Measurements from ENCODE around the gene ARL14. TPM values are rescaled to one million over a fixed set of nuclear protein-coding genes. Genes with fewer than 3 reads are reported as not detected.

ARL14 gene
- total and polyA plus RNA-seq, 8 donors: 0.75 to 5.8 (median 2.4) TPM

DNA sequence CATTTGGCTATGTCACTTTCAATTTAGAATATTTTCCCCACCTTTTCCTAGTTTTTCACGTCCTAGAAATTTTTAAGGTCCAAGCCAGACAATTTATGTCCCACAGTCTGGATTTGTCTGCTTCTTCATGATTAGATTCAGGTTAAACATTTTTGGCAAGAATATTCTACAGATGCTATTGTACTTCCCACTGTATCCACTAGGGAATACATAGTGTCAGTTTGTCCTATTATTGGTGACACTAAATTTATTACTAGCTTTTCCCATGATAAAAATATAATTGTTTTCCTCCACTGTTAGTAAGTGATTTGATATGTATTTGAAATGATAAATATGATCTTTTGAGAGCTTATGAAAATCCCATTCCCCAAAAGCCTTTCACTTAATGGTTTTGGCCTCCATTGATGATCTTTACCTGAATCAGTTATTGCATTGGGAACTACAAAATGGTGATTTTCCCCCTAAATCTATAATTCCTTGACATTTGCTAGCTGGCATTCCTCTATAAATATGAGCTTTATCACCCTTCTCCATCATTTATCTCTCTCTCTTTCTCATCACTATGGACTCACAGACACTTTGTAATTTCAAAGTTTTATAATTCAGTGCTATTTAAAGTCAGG is 8.3 kb downstream of the ARL14 start:
- Histone ChIP-seq H3K4me1 (no peaks in the 10 kb centered on the region), H3K27me3 (no peaks in the 10 kb centered on the region), H3K4me3 (no peak overlapping the region), H3K27ac (no peak overlapping the region), H3K36me3 (no peaks in the 10 kb centered on the region), H3K9me3 (no peaks in the 10 kb centered on the region)
- ATAC-seq (peak in 1 of 4 donors; percentile 59), DNase-seq (no peak), FAIRE-seq (no peak)
- 55 to 64% methylated on average over 1 of the region's 1 CpG for WGBS, 2 donors
- TF ChIP-seq, protein P1, sequence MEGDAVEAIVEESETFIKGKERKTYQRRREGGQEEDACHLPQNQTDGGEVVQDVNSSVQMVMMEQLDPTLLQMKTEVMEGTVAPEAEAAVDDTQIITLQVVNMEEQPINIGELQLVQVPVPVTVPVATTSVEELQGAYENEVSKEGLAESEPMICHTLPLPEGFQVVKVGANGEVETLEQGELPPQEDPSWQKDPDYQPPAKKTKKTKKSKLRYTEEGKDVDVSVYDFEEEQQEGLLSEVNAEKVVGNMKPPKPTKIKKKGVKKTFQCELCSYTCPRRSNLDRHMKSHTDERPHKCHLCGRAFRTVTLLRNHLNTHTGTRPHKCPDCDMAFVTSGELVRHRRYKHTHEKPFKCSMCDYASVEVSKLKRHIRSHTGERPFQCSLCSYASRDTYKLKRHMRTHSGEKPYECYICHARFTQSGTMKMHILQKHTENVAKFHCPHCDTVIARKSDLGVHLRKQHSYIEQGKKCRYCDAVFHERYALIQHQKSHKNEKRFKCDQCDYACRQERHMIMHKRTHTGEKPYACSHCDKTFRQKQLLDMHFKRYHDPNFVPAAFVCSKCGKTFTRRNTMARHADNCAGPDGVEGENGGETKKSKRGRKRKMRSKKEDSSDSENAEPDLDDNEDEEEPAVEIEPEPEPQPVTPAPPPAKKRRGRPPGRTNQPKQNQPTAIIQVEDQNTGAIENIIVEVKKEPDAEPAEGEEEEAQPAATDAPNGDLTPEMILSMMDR (IDR thresholded peaks at IDR 0.05): peak in 3 of 4 donors; percentile 19 to 34 (median 31)
- intact Hi-C loops (cut with DNase I): no loop called here

DNA sequence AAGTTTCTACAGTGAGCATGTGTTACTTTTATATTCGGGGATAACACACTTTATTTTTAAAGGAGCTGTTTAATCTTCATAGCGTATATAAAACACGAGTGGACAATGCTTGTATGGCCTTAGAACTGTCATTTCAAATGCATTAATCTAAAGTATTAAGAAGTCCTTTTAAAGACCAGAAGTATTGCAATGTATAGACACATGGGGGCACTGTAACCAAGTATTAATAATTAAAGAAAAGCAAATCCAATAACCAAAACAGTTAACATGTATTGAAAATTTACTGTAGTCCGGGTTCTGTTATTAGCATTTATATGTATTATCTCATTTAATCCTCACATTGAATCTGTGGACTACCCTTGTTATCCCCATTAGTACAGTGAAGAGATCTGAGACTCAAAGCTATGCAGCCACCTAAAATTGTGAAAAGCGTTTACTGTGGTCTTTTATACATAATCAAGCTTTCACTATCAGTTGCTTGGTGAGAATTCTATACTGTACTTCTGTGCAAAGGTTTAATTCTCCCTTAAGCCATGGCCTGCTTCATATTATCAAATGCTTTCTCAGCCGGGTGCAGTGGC is 10.1 kb downstream of the ARL14 start:
- DNase-seq (no peak), ATAC-seq (peak in 3 of 4 donors; percentile 57 to 75 (median 63)), FAIRE-seq (no peak)
- TF ChIP-seq, protein P1 (IDR thresholded peaks at IDR 0.05): peak in 2 of 4 donors; percentile 14 to 19
- intact Hi-C loops (cut with DNase I): no loop called here
- Histone ChIP-seq H3K36me3 (no peaks in the 10 kb centered on the region), H3K4me3 (no peak overlapping the region), H3K9me3 (no peaks in the 10 kb centered on the region), H3K4me1 (no peaks in the 10 kb centered on the region), H3K27me3 (no peaks in the 10 kb centered on the region), H3K27ac (no peak overlapping the region)
- WGBS, 2 donors: 41 to 43% methylated on average over 6 of the region's 6 CpGs

DNA sequence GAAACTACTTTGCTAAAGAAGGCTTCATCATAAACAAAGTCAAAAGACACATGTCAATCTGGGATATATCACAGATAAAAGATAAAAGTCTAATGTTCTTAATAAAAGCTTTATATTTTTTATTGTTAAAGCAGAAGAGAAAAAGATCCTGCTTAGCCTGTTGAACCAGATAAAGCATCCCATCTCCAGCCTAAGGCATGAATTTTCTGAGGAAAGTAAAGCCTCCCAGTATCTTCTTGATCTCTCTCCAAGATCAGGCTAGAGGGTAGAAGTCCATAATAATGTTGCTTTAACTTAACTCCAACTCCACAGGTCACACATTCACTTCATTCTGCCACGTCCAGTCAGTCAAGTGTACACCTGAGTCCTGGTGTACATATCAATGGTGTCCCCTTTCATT is 14.2 kb downstream of the ARL14 start:
- FAIRE-seq (no peak), ATAC-seq (no peak)

DNA sequence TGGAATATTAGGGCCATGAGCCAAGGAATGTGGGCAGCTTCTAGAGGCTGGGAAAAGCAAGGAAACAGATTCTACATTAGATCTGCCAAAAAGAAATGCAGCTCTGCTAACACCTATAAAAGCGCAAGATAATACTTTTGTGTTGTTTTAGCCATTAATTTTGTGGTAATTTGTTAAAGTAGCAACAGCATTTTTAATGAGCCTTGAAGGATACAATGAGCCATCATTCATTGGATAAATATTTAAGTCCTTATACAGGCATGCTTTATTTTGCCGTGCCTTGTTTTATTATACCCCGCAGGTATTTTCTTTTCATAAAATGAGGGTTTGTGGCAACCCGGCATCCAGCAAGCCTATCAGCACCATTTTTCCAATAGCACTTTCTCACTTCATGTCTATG is 15.0 kb downstream of the ARL14 start:
- Histone ChIP-seq H3K9me3 (no peaks in the 10 kb centered on the region), H3K27ac (no peak overlapping the region), H3K4me3 (no peak overlapping the region), H3K4me1 (no peaks in the 10 kb centered on the region), H3K27me3 (no peaks in the 10 kb centered on the region), H3K36me3 (no peaks in the 10 kb centered on the region)
- TF ChIP-seq, protein P1 (IDR thresholded peaks at IDR 0.05): no peak
- no peak for ATAC-seq
- intact Hi-C loops (cut with DNase I): no loop called here
- DNase-seq: no peak
- 97 to 100% methylated on average over 4 of the region's 4 CpGs for WGBS, 2 donors
- no peak for FAIRE-seq

More for the DNA sequence above, 14.2 kb downstream of the ARL14 start:
- DNase-seq: no peak
- Histone ChIP-seq H3K36me3 (no peaks in the 10 kb centered on the region), H3K9me3 (no peaks in the 10 kb centered on the region), H3K27me3 (no peaks in the 10 kb centered on the region), H3K27ac (no peak overlapping the region), H3K4me3 (no peak overlapping the region), H3K4me1 (no peaks in the 10 kb centered on the region)
- TF ChIP-seq, protein P1 (IDR thresholded peaks at IDR 0.05): no peak
- 90 to 92% methylated on average over 1 of the region's 1 CpG for WGBS, 2 donors
- intact Hi-C loops (cut with DNase I): no loop called here

DNA sequence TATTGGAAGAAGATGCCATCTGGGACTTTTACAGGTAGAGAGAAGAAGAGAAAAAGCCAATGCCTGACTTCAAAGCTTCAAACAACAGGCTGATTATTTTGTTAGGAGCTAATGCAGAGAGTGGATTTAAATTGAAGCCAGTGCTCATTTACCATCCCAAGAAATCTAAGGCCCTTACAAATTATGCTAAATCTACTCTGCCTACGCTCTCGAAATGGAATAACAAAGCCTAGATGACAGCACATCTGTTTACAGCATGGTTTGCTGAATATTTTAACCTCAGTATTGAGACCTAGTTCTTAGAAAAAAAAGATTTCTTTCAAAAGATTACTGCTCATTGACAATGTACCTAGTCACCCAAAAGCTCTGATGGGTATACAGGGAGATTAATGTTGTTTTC is 16.2 kb downstream of the ARL14 start:
- Histone ChIP-seq H3K27ac (no peak overlapping the region), H3K9me3 (no peaks in the 10 kb centered on the region), H3K4me3 (no peak overlapping the region), H3K4me1 (peaks cover 6 to 11% (median 10%) of the 10 kb centered on the region in 3 donors), H3K36me3 (no peaks in the 10 kb centered on the region), H3K27me3 (no peaks in the 10 kb centered on the region)
- TF ChIP-seq, protein P1 (IDR thresholded peaks at IDR 0.05): no peak
- DNase-seq (no peak), FAIRE-seq (no peak), ATAC-seq (no peak)
- intact Hi-C loops (cut with DNase I): no loop called here
- WGBS, 2 donors: 46 to 93% methylated on average over 2 of the region's 2 CpGs
